Gastroesophageal sphincter (tissue), 3 donors: Measurements from ENCODE around the gene VPS51.

Experiments used
- CTCF ChIP-seq, 4 experiments: fragments of 200-600 bp in 2 of 4; fragments of 450-650 bp in 2 of 4; sonication (generic) in 1 of 4; IDR thresholded peaks; one replicate each; pipeline ENCODE4 v1.5.1; 2017 to 2019; ENCODE audit warnings: antibody characterized with exemption in 4 of 4, mild to moderate bottlenecking in 2 of 4, moderate library complexity in 2 of 4
- EP300 ChIP-seq: sonication (generic); formaldehyde crosslinking; IDR thresholded peaks from one replicate; pipeline ENCODE4 v1.6.1; 2017; ENCODE audit warnings: antibody characterized with exemption, mild to moderate bottlenecking
- POLR2A ChIP-seq, 2 donors: fragments of 450-650 bp; IDR thresholded peaks; one replicate each; pipeline ENCODE4 v1.6.1; 2017; ENCODE audit warnings: antibody characterized with exemption in 2 of 2, mild to moderate bottlenecking in 2 of 2, moderate library complexity in 1 of 2
- POLR2AphosphoS5 ChIP-seq: sonication (generic); formaldehyde crosslinking; IDR thresholded peaks from one replicate; pipeline ENCODE4 v1.6.1; 2017; ENCODE audit warnings: antibody characterized with exemption

- no peak for TF ChIP-seq POLR2A (IDR thresholded peaks at IDR 0.05)
- no peak for TF ChIP-seq CTCF (IDR thresholded peaks at IDR 0.05)
- TF ChIP-seq EP300, result no peak
- no peak for TF ChIP-seq POLR2AphosphoS5
These were observed 60.9 kb downstream of the VPS51 start for GRCh38 chr11:65156926-65157325.
